Keratinocyte (primary cell): Measurements from ENCODE around the gene GRM1. TPM values are rescaled to one million over a fixed set of nuclear protein-coding genes. Genes with fewer than 3 reads are reported as not detected.

Source experiments
- DNase-seq: peaks from one replicate; pipeline ENCODE4 v3.0.0-alpha.2; 2011; ENCODE audit warnings: low read depth, missing footprints, low spot score
- FAIRE-seq: peaks from 2 replicates; lab custom pipeline; 2011; peaks lifted over from hg19 to GRCh38; lab: Jason Lieb, UNC
- H2AFZ ChIP-seq: 2 replicates; pipeline ENCODE4 v1.6.0; 2012; ENCODE audit warnings: low read length, control low read depth, inconsistent platforms; ENCODE audit not compliant: control insufficient read depth
- H3K27ac ChIP-seq: 2 replicates; pipeline ENCODE4 v1.5.1; 2011; ENCODE audit warnings: low read length; ENCODE audit not compliant: control insufficient read depth, insufficient read depth
- H3K27me3 ChIP-seq: 3 replicates; pipeline ENCODE4 v1.6.0; 2011; ENCODE audit warnings: low read length; ENCODE audit not compliant: control insufficient read depth, insufficient read depth; ENCODE audit errors: extremely low read depth
- H3K36me3 ChIP-seq, 2 experiments: 2 replicates in 1 of 2; 3 replicates in 1 of 2; pipeline ENCODE4 v1.5.1; 2011; ENCODE audit warnings: low read length in 2 of 2, mild to moderate bottlenecking in 1 of 2; ENCODE audit not compliant: control insufficient read depth in 2 of 2, insufficient read depth in 2 of 2; ENCODE audit errors: extremely low read depth in 1 of 2
- H3K4me1 ChIP-seq: 3 replicates; pipeline ENCODE4 v1.5.1; 2011; ENCODE audit warnings: low read length; ENCODE audit not compliant: control insufficient read depth, insufficient read depth; ENCODE audit errors: extremely low read depth
- H3K4me2 ChIP-seq: 3 replicates; pipeline ENCODE4 v1.6.0; 2011; ENCODE audit warnings: low read depth, low read length; ENCODE audit not compliant: control insufficient read depth, insufficient read depth; ENCODE audit errors: extremely low read depth
- H3K4me3 ChIP-seq, 3 experiments: fragments of 200-600 bp in 1 of 3; sonication (generic) in 1 of 3; 2 replicates in 2 of 3; 3 replicates in 1 of 3; pipeline ENCODE4 v1.5.1; 2011 to 2016; ENCODE audit warnings: low read length in 3 of 3, mild to moderate bottlenecking in 3 of 3, control low read depth in 2 of 3, inconsistent platforms in 1 of 3, low read depth in 1 of 3, mixed read lengths in 1 of 3, mixed run types in 1 of 3, moderate library complexity in 1 of 3; ENCODE audit not compliant: control insufficient read depth in 2 of 3, insufficient read depth in 2 of 3; ENCODE audit errors: extremely low read depth in 1 of 3
- H3K79me2 ChIP-seq: 2 replicates; pipeline ENCODE4 v1.6.0; 2012; ENCODE audit warnings: low read length; ENCODE audit not compliant: control insufficient read depth, insufficient read depth
- H3K9ac ChIP-seq: 3 replicates; pipeline ENCODE4 v1.6.0; 2011; ENCODE audit warnings: low read length; ENCODE audit not compliant: control insufficient read depth, insufficient read depth; ENCODE audit errors: extremely low read depth
- H3K9me1 ChIP-seq: 3 replicates; pipeline ENCODE4 v1.6.0; 2011; ENCODE audit warnings: low read length; ENCODE audit not compliant: control insufficient read depth, insufficient read depth; ENCODE audit errors: extremely low read depth
- H3K9me3 ChIP-seq: 2 replicates; pipeline ENCODE4 v1.5.1; 2012; ENCODE audit warnings: low read depth, low read length; ENCODE audit not compliant: control insufficient read depth
- H4K20me1 ChIP-seq: 3 replicates; pipeline ENCODE4 v1.6.0; 2011; ENCODE audit warnings: low read length; ENCODE audit not compliant: control insufficient read depth, insufficient read depth; ENCODE audit errors: extremely low read depth
- EZH2 ChIP-seq: IDR thresholded peaks from one replicate; pipeline ENCODE4 v1.6.1; 2012; ENCODE audit warnings: inconsistent platforms, mild to moderate bottlenecking, low read length, moderate library complexity
- dilution Hi-C: fragments of 300-500 bp; cut with MboI; formaldehyde crosslinking; loops from one replicate; pipeline ENCODE4 v1.7.0; 2020; ENCODE audit warnings: low sequenced_read_pairs; ENCODE audit not compliant: extremely low pct_ligation_motif_present
- polyA plus RNA-seq, 5 experiments: library from polyadenylated mRNA; depleted of rRNA in 3 of 5; stranded (reverse) in 3 of 5; stranded (forward) in 1 of 5; unstranded in 1 of 5; fragments of >200 nt; gene quantifications; 1 replicate in 1 of 5; 2 replicates in 3 of 5; 3 replicates in 1 of 5; pipeline versions ENCODE4 v1.2.1 to v1.2.3, GENCODE V29; 2011 to 2012; ENCODE audit warnings: missing spikeins in 2 of 5, low read depth in 1 of 5, low replicate concordance in 1 of 5
- TF ChIP-seq, protein P1 (sequence below), 3 experiments: IDR thresholded peaks in 1 of 3; conservative IDR thresholded peaks in 1 of 3; optimal IDR thresholded peaks in 1 of 3; 2 replicates in 2 of 3; 3 replicates in 1 of 3; pipeline versions ENCODE3 to v1.5.1; 2011; ENCODE audit warnings: low read length in 3 of 3, mild to moderate bottlenecking in 3 of 3, moderate library complexity in 2 of 3, control low read depth in 1 of 3, inconsistent platforms in 1 of 3; ENCODE audit not compliant: insufficient read depth in 2 of 3; ENCODE audit errors: extremely low read depth in 1 of 3

GRM1 gene
- polyA plus RNA-seq, 1 donor (not counting 4 experiments of a cell fraction or from before 2014, with no cell fraction given): not detected

DNA sequence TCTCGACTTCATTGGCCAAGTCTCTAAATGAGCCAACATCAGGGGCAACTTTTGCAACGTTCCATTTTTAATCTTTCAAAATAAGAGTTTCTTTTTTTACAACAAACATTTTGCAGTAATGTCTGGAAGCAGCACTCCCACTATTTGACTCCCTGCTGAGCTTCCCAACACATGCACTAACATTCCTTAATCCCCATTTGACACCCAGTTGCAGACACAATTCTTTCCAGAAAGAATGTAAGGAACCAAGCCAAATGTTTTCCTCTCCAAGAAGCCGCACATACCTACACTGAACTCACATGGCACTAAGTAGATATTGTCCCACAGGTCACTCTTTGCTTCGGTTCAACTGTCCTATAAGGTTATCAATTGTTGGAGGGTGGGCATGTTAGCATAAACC, 165.6 kb downstream of the GRM1 start:
- H3K4me3 ChIP-seq: no peak overlapping the region
- no peaks in the 10 kb centered on the region for H4K20me1 ChIP-seq
- TF ChIP-seq, protein P1, sequence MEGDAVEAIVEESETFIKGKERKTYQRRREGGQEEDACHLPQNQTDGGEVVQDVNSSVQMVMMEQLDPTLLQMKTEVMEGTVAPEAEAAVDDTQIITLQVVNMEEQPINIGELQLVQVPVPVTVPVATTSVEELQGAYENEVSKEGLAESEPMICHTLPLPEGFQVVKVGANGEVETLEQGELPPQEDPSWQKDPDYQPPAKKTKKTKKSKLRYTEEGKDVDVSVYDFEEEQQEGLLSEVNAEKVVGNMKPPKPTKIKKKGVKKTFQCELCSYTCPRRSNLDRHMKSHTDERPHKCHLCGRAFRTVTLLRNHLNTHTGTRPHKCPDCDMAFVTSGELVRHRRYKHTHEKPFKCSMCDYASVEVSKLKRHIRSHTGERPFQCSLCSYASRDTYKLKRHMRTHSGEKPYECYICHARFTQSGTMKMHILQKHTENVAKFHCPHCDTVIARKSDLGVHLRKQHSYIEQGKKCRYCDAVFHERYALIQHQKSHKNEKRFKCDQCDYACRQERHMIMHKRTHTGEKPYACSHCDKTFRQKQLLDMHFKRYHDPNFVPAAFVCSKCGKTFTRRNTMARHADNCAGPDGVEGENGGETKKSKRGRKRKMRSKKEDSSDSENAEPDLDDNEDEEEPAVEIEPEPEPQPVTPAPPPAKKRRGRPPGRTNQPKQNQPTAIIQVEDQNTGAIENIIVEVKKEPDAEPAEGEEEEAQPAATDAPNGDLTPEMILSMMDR (optimal IDR thresholded peaks at IDR 0.05 in 1 of 3, IDR thresholded peaks at IDR 0.05 in 1 of 3, conservative IDR thresholded peaks at IDR 0.05 in 1 of 3; ENCODE audit: extremely low read depth in 1 of 3, insufficient read depth in 2 of 3, low read length in 3 of 3): no peak
- TF ChIP-seq EZH2: no peak
- H3K9me1 ChIP-seq: no peaks in the 10 kb centered on the region
- H3K27me3 ChIP-seq: no peaks in the 10 kb centered on the region
- no peaks in the 10 kb centered on the region for H3K36me3 ChIP-seq
- H3K79me2 ChIP-seq: no peaks in the 10 kb centered on the region
- H3K4me2 ChIP-seq: no peak overlapping the region
- no peaks in the 10 kb centered on the region for H3K4me1 ChIP-seq
- dilution Hi-C loops: no loop called here
- no peaks in the 10 kb centered on the region for H3K9me3 ChIP-seq
- no peak overlapping the region for H3K9ac ChIP-seq
- DNase-seq (no peak), FAIRE-seq (no peak)
- H3K27ac ChIP-seq: no peak overlapping the region
- no peak overlapping the region for H2AFZ ChIP-seq

DNA sequence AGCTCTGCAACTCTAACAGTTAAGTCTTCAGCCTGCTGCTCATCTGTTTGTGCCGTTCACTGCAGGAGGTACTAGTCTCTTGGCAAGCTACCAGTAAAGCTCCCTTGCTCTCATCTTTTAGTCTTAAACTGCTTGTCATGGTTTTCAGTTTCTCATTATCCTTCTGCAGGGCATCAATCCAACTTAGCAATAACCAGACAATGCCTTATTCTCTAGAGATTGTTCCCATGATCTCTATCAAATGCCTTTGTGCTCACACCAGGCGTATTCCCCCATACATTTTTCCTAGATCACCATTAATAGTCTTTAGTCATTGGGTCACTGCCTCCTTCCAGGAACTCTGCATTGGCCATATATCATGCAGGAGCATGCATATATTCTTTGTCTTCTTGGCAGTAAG, 171.3 kb downstream of the GRM1 start:
- Histone ChIP-seq H3K27ac (no peak overlapping the region), H3K4me2 (no peak overlapping the region), H3K4me1 (no peaks in the 10 kb centered on the region), H3K9ac (no peak overlapping the region), H3K9me1 (no peaks in the 10 kb centered on the region), H3K79me2 (no peaks in the 10 kb centered on the region), H3K9me3 (no peaks in the 10 kb centered on the region), H2AFZ (no peak overlapping the region), H3K36me3 (no peaks in the 10 kb centered on the region), H3K4me3 (no peak overlapping the region), H3K27me3 (no peaks in the 10 kb centered on the region), H4K20me1 (no peaks in the 10 kb centered on the region)
- no peak for DNase-seq
- no peak for FAIRE-seq
- TF ChIP-seq, protein P1 (optimal IDR thresholded peaks at IDR 0.05 in 1 of 3, IDR thresholded peaks at IDR 0.05 in 1 of 3, conservative IDR thresholded peaks at IDR 0.05 in 1 of 3; ENCODE audit: extremely low read depth in 1 of 3, insufficient read depth in 2 of 3, low read length in 3 of 3): no peak
- no peak for TF ChIP-seq EZH2
- dilution Hi-C loops: no loop called here
